Anterior cingulate cortex (tissue), 58 donors: ENCODE measurements around the gene MPP2.

Experiments used
- DNase-seq, 58 donors: peaks; one replicate each; lab custom pipeline; 2025; lab: John Stamatoyannopoulos, UW

Gene MPP2

GRCh38 chr17:43829738-43830137 is 77.6 kb downstream of the MPP2 start:
- no peak for DNase-seq

DNA sequence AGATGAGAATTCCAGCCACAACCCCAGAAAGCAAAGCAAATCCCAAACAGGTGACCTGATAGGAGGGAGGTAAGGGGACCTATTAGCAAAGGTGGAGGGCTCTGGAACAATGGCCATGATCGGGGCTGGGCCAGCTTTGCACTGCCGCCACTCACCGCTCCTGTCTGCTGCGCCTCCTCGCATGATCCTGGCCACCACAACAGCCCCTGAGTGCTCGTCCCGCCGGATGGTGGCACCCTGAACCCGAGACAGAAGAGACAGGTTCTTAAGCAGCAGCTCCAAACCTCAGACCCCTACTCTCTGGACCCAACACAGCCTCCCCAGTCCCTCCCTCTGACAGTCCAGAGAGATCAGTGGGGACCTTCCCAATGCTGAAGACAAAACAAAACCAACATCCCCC is 79.7 kb downstream of the MPP2 start:
- DNase-seq: no peak

DNA sequence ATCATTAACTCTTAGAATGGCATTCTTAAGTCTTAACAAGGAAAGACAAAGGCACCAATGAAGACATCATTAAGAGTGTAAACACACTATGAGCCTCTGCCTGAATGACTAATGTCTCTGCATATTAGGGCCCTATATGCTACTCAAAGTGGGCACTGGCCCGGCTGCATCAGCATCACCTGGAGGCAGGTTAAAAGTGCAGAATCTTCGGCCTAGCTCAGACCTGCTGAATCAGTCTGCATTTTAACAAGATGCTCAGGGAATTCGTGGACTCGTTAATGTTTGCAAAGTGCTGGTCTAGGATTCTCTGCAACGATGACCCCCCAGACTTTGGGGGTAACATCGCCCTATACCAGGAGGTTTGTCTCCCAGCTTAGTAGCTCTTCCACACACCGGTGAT is 81.1 kb downstream of the MPP2 start:
- no peak for DNase-seq

DNA sequence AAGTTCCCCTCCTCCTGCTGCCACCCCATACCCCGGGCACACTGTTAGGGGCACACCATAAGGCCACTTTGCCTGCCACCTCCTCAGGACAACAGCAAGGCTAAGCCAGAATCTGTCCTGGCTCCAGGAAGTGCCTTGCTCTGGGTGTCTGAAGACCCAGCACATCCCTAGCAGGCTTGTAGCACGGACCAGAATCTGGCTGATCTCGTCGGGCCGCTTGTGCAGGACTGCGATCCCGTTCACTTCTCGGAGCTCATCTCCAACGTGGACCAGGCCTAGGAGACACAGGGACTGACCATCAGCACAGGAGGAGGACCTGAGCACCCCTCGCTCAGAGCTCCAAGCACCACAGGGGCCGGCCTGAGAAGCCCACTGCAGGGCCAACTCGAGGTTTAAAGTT is 81.8 kb downstream of the MPP2 start:
- DNase-seq: no peak
